MV-4-11 (cell line): ENCODE measurements around the gene IVNS1ABP.
"Not testable (repeated sequence)": the region's sequence is repeated elsewhere in the genome, so short reads cannot be mapped to it uniquely, and the experiment has no call there.

Experiments
- DNase-seq: peaks from one replicate; lab custom pipeline; 2025; lab: John Stamatoyannopoulos, UW

The IVNS1ABP gene

GRCh38 chr1:185317034-185317885 lies at the start of gene IVNS1ABP:
Gene IVNS1ABP (minus strand): TSS chr1:185317243. CDS start chr1:185309493, 7,750 bp downstream.
- peak; percentile 94 for DNase-seq

- DNase-seq: no peak
Measured at GRCh38 chr1:185365951-185366350, 48.9 kb upstream of the IVNS1ABP start.

GRCh38 chr1:185364528-185364927 lies 47.5 kb upstream of the IVNS1ABP start:
- not testable (repeated sequence) for DNase-seq

- no peak for DNase-seq
Measured at GRCh38 chr1:185363205-185363604, 46.2 kb upstream of the IVNS1ABP start.

GRCh38 chr1:185360714-185361113 lies 43.7 kb upstream of the IVNS1ABP start:
- no peak for DNase-seq

GRCh38 chr1:185358957-185359356 lies 41.9 kb upstream of the IVNS1ABP start:
- DNase-seq: no peak

- DNase-seq: no peak
Measured at GRCh38 chr1:185355947-185356346, 38.9 kb upstream of the IVNS1ABP start.

GRCh38 chr1:185353124-185353523 lies 36.1 kb upstream of the IVNS1ABP start:
- DNase-seq: no peak

GRCh38 chr1:185351734-185352466 lies 34.9 kb upstream of the IVNS1ABP start:
- DNase-seq: no peak

- no peak for DNase-seq
Measured at GRCh38 chr1:185350027-185350442, 33.0 kb upstream of the IVNS1ABP start.

- no peak for DNase-seq
Measured at GRCh38 chr1:185349556-185349955, 32.5 kb upstream of the IVNS1ABP start.

GRCh38 chr1:185348985-185349384 lies 31.9 kb upstream of the IVNS1ABP start:
- DNase-seq: no peak

- DNase-seq: no peak
Measured at GRCh38 chr1:185348296-185348695, 31.3 kb upstream of the IVNS1ABP start.

GRCh38 chr1:185345913-185346720 lies 29.1 kb upstream of the IVNS1ABP start:
- peak; percentile 73 for DNase-seq

GRCh38 chr1:185343306-185343705 lies 26.3 kb upstream of the IVNS1ABP start:
- DNase-seq: no peak

GRCh38 chr1:185342672-185343259 lies 25.7 kb upstream of the IVNS1ABP start:
- no peak for DNase-seq

GRCh38 chr1:185342017-185342416 lies 25.0 kb upstream of the IVNS1ABP start:
- no peak for DNase-seq

GRCh38 chr1:185341196-185341781 lies 24.2 kb upstream of the IVNS1ABP start:
- no peak for DNase-seq

GRCh38 chr1:185338719-185339622 lies 21.9 kb upstream of the IVNS1ABP start:
- DNase-seq: peak; percentile 94

GRCh38 chr1:185337246-185337645 lies 20.2 kb upstream of the IVNS1ABP start:
- peak; percentile 79 for DNase-seq
